RPMI7951 (cell line): Measurements from ENCODE around the gene GRIK3. TPM values are rescaled to one million over a fixed set of nuclear protein-coding genes. Genes with fewer than 3 reads are reported as not detected.

Experiments used
- DNase-seq: peaks from one replicate; pipeline ENCODE4 v3.0.0-alpha.2; 2012; ENCODE audit warnings: low read depth
- total RNA-seq: library from RNA; depleted of rRNA; stranded (reverse); fragments of >200 nt; shearing (Covaris generic); gene quantifications from 2 replicates; pipeline ENCODE4 v1.2.3, GENCODE V29; 2014

The GRIK3 gene
- total RNA-seq, 1 experiment from 2014 or later: not detected

DNA sequence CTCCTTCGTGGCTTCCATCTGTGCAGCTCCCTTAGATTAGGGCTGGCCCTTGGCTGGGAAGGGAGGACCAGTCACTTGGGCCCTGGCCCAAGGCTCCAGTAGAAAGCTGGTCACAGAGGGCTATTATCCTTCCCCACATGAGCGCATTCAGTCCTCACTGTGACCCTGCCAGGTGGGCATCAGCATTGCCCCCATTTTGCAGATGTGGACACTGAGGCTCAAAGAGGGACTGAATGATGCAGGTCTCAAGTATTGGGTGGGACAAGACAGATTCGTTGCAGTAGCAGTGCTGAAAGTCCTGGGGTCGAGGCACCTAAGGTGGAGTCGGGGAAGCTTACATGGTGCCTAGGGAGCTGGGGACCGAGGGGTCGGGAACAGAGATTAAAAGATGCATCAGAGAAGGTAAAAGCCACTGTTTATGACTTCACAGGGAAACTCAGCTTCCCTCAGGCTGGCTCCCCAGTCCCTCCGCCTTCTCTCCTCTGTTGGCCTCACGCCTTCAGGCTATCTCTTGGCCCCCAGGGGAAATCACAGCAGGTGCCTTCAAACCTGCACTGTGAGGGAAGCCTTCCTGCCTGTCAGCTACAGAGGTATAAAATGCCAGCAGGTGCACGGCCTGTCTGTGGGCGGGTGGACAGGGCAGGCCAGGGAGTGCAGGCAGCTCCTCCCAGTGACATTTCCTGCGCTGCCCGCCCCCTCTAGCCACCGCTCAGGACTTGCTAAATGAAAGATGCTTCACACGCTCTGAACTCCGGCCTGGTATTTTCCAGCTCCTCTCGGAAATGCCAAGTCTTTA is 178.4 kb downstream of the GRIK3 start:
- no peak for DNase-seq

GRCh38 chr1:36853638-36854037 is 180.7 kb downstream of the GRIK3 start:
- no peak for DNase-seq

- no peak for DNase-seq
Observed at GRCh38 chr1:36852586-36852985, 181.7 kb downstream of the GRIK3 start.

DNA sequence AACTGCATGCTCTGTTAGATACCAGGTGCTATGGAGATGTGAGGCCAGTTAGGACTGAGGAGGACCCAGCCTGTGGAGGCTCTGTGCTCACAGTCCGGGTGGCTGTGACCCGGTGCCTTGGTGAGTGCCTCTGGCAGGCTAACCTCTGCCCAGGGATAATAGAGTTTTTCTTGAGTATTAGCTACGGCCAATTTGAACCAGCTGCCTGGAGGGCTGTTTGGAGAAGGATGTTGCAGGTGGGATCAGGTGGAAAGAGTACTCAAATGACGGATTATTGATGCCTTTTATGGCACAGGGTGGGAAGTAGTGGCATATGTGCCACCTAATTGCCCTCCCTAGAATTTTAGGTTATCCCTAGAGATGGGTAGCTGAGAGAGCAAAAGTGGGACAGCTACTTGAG is 182.7 kb downstream of the GRIK3 start:
- no peak for DNase-seq

DNA sequence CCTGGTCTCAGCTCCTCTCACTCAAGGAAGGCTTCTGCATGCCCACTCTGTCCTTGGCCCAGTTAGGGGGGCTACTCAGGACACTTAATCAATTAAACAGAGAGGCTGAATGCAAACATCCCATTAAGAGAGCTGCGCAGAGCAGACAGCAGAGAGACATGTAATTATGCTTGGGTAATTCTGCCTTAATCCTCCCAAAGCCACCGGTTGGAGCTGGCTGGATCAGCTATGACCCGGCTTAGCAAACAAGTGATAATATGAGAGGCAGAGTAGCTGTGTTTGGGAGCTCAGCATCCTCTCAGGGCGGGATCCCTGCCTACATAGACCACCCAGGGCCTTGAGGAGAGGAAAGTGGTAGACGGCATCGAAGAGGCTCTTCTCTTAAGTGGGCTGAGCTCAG is 183.2 kb downstream of the GRIK3 start:
- no peak for DNase-seq

- no peak for DNase-seq
Observed at GRCh38 chr1:36849956-36850355, 184.4 kb downstream of the GRIK3 start.

- DNase-seq: no peak
Observed at GRCh38 chr1:36847761-36848160, 186.6 kb downstream of the GRIK3 start.

DNA sequence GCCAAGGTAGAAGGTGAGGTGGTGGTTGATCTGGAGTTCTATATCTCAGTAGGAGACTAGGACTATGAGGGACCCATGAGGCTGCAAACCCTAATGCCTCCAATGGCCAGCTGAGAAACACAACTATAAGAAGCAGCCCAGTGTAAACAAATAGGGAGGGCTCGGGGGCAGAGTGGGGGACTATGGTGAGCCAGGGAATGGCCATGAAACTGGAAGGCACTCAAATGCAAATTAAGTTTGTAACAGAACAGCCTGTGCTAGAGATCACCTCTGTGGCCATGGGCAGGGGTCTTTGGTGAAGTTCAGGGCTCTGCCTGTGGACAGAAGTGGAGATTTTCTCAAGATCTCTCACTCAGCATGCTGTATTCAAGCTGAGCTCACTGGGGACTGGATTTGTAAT is 187.1 kb downstream of the GRIK3 start:
- no peak for DNase-seq

DNA sequence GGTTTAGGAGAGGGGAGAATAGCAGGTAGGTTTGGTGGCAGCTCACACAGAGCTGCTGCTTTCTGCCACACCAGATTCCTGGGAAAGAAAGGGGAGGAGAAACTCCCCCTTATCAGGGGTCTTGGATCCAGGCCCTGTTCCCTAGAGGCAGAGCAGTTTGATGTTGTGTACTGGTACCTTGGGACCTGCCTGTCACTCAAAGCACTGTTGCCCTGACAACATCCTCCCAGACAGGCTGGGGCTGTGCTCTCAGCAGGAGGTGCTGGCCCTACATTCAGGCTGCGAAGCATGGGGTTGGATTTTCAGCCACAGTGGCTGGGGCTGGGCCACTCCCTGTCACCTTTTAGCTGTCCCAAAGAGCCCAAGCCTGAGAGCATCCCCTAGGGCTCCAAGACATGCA is 188.0 kb downstream of the GRIK3 start:
- DNase-seq: no peak

GRCh38 chr1:36845802-36846201 is 188.5 kb downstream of the GRIK3 start:
- DNase-seq: no peak

- no peak for DNase-seq
Observed at GRCh38 chr1:36844917-36845316, 189.4 kb downstream of the GRIK3 start.

GRCh38 chr1:36843906-36844610 is 190.3 kb downstream of the GRIK3 start:
- no peak for DNase-seq

- DNase-seq: no peak
Observed at GRCh38 chr1:36843027-36843426, 191.3 kb downstream of the GRIK3 start.

DNA sequence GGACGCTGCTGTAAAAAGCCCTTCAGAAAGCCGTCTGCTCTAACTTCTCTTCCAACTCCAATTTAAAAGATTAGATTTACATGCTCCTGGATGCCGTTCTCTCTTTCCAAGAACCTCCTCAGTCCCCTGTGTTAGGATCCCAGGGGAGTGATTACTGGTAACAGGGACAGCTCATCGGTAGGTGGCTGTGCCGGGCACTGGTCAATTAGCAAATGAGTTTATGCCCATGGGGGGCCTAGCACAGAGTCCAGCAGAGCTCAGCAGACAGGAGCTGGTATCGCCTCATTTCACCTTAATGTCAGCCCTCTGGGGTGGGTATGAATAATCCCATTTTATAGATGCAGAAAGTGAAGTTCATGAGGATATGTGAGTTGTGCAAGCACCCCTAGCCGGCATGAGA is 191.9 kb downstream of the GRIK3 start:
- DNase-seq: no peak

GRCh38 chr1:36839485-36839884 is 194.8 kb downstream of the GRIK3 start:
- no peak for DNase-seq

- DNase-seq: no peak
Observed at GRCh38 chr1:36838888-36839287, 195.4 kb downstream of the GRIK3 start.

- no peak for DNase-seq
Observed at GRCh38 chr1:36836916-36837315, 197.4 kb downstream of the GRIK3 start.

- DNase-seq: no peak
Observed at GRCh38 chr1:36836196-36836883, 198.0 kb downstream of the GRIK3 start.

GRCh38 chr1:36835696-36836095 is 198.6 kb downstream of the GRIK3 start:
- DNase-seq: no peak

GRCh38 chr1:36835017-36835695 is 199.2 kb downstream of the GRIK3 start:
- DNase-seq: no peak

- DNase-seq: no peak
Observed at GRCh38 chr1:36834586-36834985, 199.7 kb downstream of the GRIK3 start.

DNA sequence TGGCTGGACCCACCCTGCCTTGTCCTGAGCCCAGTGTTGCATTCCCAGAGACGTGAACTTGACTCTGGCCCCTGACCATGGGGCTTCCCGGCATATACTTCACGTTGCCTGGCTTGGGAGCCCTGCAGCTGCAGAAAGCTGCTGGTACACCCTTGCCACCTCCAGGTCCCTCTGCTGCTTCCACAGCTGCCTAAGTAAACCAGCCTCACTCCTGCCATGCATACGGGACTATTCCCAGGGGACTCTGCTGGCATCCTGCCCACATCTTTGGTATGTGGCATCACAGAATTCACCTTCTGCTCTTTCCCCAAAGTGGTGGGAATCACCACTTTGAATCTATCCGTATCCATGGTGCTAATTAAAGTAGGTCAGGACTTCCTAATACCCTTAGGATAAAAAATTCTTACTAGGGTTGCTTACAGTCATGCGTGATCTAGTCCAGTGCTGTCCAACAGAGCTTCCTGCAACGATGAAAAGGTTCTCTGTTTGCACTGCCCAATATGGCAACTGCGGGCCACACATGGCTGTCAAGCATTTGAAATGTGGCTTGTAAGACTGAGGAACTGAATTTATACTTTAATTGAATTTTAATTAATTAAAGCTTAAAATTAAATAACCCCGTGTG is 203.0 kb downstream of the GRIK3 start:
- DNase-seq: no peak
